Measurements from ENCODE around the gene MRGPRF.

MRGPRF gene

GRCh38 chr11:69051381-69052342, 38.6 kb upstream of the MRGPRF start:
- no peak overlapping the region for H3K4me3 ChIP-seq (ENCODE audit: low read length)

GRCh38 chr11:69050592-69051380, 37.7 kb upstream of the MRGPRF start:
- H3K36me3 ChIP-seq (replicated peaks; ENCODE audit: insufficient read depth, low read length) = no peaks in the 10 kb centered on the region
- peaks cover 22% of the 10 kb centered on the region for H3K4me1 ChIP-seq (ENCODE audit: low read length)
- no peak overlapping the region for H3K27ac ChIP-seq (ENCODE audit: low read length)
- H3K27me3 ChIP-seq (replicated peaks; ENCODE audit: insufficient read depth, low read length) = no peaks in the 10 kb centered on the region
- H3K9me3 ChIP-seq (replicated peaks; ENCODE audit: insufficient read depth, low read length) = no peaks in the 10 kb centered on the region
- no peak for DNase-seq
- H3K4me2 ChIP-seq (ENCODE audit: low read depth, low read length) = no peak overlapping the region
- H3K4me3 ChIP-seq (ENCODE audit: low read length) = no peak overlapping the region
- no peaks in the 10 kb centered on the region for H3K9me2 ChIP-seq (replicated peaks; ENCODE audit: insufficient read depth, low read length)
- TF ChIP-seq EZH2phosphoT487 (IDR thresholded peaks at IDR 0.05; ENCODE audit: low read length) = no peak
- TF ChIP-seq EZH2 (optimal IDR thresholded peaks at IDR 0.05; ENCODE audit: low read depth, low read length) = no peak
- TF ChIP-seq CTCF (IDR thresholded peaks at IDR 0.05; ENCODE audit: low read length) = no peak
- H3K79me2 ChIP-seq (ENCODE audit: low read length) = peaks cover 59% of the 10 kb centered on the region
- no peak overlapping the region for H3K9ac ChIP-seq (ENCODE audit: low read length)
- peaks cover 9% of the 10 kb centered on the region; the same call in 1 of the 2 replicates for H3F3A ChIP-seq (ENCODE audit: insufficient read depth, low read length)
- no peaks in the 10 kb centered on the region for H4K20me1 ChIP-seq (ENCODE audit: insufficient read depth, low read length)
- H2AFZ ChIP-seq (ENCODE audit: low read length) = no peak overlapping the region

More at GRCh38 chr11:69051381-69052342, 38.6 kb upstream of the MRGPRF start:
- peaks cover 13% of the 10 kb centered on the region; the same call in 1 of the 2 replicates for H3F3A ChIP-seq (ENCODE audit: insufficient read depth, low read length)
- peaks cover 59% of the 10 kb centered on the region for H3K79me2 ChIP-seq (ENCODE audit: low read length)
- DNase-seq = no peak
- H3K4me2 ChIP-seq (ENCODE audit: low read depth, low read length) = no peak overlapping the region
- TF ChIP-seq EZH2 (optimal IDR thresholded peaks at IDR 0.05; ENCODE audit: low read depth, low read length) (no peak), CTCF (IDR thresholded peaks at IDR 0.05; ENCODE audit: low read length) (no peak), EZH2phosphoT487 (IDR thresholded peaks at IDR 0.05; ENCODE audit: low read length) (no peak)
- no peaks in the 10 kb centered on the region for H3K27me3 ChIP-seq (replicated peaks; ENCODE audit: insufficient read depth, low read length)
- H3K36me3 ChIP-seq (replicated peaks; ENCODE audit: insufficient read depth, low read length) = no peaks in the 10 kb centered on the region
- H4K20me1 ChIP-seq (ENCODE audit: insufficient read depth, low read length) = no peaks in the 10 kb centered on the region
- H3K4me1 ChIP-seq (ENCODE audit: low read length) = peaks cover 25% of the 10 kb centered on the region
- H2AFZ ChIP-seq (ENCODE audit: low read length) = no peak overlapping the region
- H3K9me2 ChIP-seq (replicated peaks; ENCODE audit: insufficient read depth, low read length) = no peaks in the 10 kb centered on the region
- no peak overlapping the region for H3K27ac ChIP-seq (ENCODE audit: low read length)
- H3K9me3 ChIP-seq (replicated peaks; ENCODE audit: insufficient read depth, low read length) = no peaks in the 10 kb centered on the region
- H3K9ac ChIP-seq (ENCODE audit: low read length) = no peak overlapping the region

GRCh38 chr11:69049490-69049867, 36.4 kb upstream of the MRGPRF start:
- DNase-seq = no peak
- Histone ChIP-seq H3K4me3 (ENCODE audit: low read length) (peak overlapping the region; percentile 98), H3K79me2 (ENCODE audit: low read length) (peaks cover 54% of the 10 kb centered on the region), H3K9me2 (replicated peaks; ENCODE audit: insufficient read depth, low read length) (no peaks in the 10 kb centered on the region), H3K9me3 (replicated peaks; ENCODE audit: insufficient read depth, low read length) (no peaks in the 10 kb centered on the region), H3K4me1 (ENCODE audit: low read length) (peaks cover 15% of the 10 kb centered on the region), H3K27me3 (replicated peaks; ENCODE audit: insufficient read depth, low read length) (no peaks in the 10 kb centered on the region), H4K20me1 (ENCODE audit: insufficient read depth, low read length) (no peaks in the 10 kb centered on the region), H3K27ac (ENCODE audit: low read length) (no peak overlapping the region), H3K36me3 (replicated peaks; ENCODE audit: insufficient read depth, low read length) (no peaks in the 10 kb centered on the region), H3F3A (ENCODE audit: insufficient read depth, low read length) (no peaks in the 10 kb centered on the region), H3K4me2 (ENCODE audit: low read depth, low read length) (peak overlapping the region; percentile 93), H3K9ac (ENCODE audit: low read length) (peak overlapping the region; percentile 99), H2AFZ (ENCODE audit: low read length) (peak overlapping the region; percentile 92)
- TF ChIP-seq CTCF (IDR thresholded peaks at IDR 0.05; ENCODE audit: low read length) = no peak
- no peak for TF ChIP-seq EZH2phosphoT487 (IDR thresholded peaks at IDR 0.05; ENCODE audit: low read length)
- TF ChIP-seq EZH2 (optimal IDR thresholded peaks at IDR 0.05; ENCODE audit: low read depth, low read length) = no peak

Measured in MM.1S (cell line).